GM21529 (cell line): ENCODE measurements around the gene SPEN.
A peak's percentile ranks its signal among the peaks of the same experiment; 100 is the strongest.
"Not testable (repeated sequence)": the region's sequence is repeated elsewhere in the genome, so short reads cannot be mapped to it uniquely, and the experiment has no call there.

Experiments
- ATAC-seq: cut with Tn5 transposase; IDR thresholded peaks from one replicate; pipeline ENCODE4 v1.9.1; 2021; ENCODE audit not compliant: unreplicated experiment

SPEN gene

DNA sequence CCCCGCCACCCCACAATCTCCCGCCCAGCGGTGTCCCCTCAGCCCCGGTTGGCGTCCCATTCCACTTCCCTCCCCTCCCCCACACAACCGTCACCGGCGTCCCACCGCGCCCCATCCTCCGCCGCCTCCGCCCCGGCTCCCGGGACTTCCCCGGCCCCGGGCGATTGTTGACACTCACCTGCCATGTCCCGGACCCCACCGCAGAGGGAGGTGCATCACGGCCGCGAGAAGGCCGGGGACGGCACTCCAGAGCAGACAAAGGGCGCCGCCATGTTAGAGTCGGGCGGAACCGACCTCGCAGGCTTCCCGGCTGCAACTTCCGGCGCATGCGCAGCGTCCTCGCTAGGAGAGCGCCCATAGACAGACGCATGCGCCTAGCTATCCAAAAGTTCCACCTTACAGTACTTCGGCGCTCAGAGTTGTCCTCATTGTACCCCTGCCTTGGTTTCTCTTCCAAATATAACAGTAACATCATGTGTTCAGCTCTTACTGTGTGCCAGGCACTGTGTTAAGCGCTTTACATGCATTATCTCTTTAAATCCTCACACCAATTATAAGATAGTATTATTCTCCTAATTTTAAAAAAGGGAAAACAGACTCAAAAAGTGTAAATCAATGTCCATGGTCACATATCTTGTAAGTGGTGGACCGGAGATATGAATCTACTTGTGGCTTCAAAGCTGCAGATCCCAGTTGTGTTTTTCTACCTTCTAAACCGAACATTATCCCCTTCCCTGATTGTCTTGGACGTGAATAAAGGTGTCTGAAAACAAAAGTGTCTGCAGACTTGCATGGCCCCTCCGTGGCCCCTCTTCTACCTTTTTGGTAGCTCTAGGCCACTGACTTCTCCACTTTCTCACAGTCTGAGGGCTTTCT lies 128.5 kb downstream of the SPEN start, which contains the start of gene ZBTB17:
Gene ZBTB17, minus strand, starts transcription at position 297 of the 876 bp plus-strand sequence. CDS start 27,606 bp downstream, outside the sequence.
- ATAC-seq: peak; percentile 74

DNA sequence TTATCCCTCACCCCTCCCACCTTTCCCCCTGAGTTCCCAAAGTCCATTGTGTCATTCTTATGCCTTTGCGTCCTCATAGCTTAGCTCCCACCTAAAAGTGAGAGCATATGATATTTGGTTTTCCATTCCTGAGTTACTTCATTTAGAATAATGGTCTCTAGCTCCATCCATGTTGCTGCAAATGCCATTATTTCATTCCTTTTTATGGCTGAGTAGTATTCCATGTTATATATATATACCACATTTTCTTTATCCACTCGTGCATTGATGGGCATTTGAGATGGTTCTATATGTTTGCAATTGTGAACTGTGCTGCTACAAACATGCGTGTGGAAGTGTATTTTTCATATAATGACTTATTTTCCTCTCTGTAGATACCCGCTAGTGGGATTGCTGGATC lies 130.4 kb downstream of the SPEN start:
- not testable (repeated sequence) for ATAC-seq

DNA sequence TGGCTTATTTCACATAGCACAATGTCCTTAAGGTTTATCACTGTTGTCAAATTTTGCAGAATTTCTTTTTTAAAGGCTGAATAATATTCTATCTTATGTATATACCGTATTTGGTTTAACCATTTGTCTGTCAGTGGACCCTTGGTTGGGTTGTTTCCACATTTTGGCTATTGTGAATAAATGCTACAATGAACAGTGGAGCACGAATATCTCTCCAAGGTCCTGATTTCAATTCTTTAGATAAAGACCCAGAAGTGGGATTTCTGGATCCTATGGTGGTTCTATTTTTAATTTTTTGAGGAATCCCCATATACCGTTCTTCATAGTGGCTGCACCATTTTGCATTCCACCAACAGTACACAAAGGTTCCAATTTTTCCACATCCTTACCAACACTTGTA lies 134.2 kb downstream of the SPEN start:
- ATAC-seq: no peak

DNA sequence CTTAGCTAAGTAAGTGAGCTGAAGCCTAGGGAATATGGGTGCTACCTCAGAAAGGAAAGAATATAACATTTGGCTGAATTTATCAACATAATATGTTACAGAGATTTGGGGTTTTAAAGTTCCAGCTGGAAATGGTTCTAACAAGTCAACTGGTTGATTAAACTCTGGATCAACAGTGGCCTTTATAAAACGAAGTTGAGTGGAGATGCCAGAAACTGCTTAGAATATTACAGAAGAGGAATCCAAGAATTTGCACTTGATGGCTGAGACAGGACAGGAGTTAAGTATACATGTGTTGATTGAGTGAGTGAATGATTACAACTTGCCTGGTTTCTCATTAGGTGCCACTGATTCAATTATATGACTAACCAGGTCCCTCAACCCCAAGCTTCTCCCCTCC lies 135.8 kb downstream of the SPEN start:
- ATAC-seq: no peak

DNA sequence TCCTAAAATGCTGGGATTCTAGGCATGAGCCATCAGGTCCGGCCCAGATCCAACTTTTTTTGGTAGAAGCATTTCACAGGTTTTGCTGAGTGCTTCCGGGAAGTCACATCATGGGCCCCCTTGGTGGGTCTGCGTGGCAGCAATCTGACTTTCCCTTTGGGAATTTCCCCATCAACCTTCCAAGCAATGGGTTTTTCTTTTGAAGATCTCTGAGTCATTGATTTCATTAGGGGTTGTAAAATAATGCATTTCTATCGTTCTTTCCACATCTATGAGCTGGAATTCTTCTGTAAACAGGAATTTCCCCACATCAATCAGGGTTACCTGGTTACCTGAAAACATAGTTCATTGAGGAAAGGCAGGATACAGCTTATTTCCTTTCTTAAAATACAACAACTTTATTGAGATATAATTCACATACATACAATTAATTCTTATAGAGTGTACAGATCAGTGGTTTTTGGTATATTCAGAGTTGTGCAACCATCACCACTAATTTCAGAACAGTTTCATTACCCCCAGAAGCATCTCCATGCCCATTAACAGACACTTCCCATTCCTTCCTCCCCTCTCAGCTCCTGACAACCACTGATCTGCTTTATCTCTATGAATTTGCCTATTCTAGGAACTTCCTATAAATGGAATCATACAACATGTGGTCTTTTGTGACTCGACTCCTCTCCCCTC lies 138.2 kb downstream of the SPEN start:
- no peak for ATAC-seq

DNA sequence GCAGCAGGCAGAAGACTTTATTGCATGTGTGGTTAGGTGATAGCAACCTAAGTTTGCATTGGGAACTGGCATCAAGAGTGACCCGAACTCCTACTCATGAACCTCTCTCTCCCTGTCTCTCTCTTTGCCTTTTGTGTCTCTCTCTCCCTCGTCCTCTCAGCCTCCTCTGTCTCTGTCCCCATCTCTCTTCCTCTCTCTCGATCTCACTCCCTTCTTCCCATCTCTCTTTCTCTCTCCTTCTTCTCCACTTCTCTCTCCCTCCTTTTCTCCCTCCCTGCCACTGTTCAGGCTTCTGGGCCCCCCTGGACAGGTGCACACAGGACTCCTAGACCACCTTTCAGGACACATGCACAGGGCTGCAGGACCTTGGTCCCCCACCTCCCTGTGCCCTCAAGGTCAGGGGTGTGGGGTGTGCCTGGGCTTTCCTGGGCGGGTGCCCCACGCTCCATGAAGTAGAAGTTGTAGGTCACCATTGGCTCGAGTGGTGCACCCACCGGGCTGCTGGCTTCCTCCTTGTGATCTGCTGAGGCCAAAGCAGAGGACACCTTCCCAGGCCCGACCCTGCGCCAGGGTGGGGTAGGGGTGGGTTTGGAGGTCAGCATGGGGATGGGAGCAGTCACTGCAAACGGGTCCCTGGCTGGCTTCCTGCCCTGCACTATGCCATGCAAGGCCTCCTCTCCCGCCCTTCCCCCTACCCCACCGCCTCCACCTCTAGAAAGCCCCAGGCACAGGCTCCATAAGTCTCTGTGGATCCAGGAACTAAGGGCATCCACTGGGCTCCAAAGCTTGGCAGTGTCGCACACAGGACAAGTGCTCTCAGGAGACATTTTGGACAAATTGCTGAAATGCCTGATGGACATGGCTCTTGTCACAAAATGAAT lies 141.6 kb downstream of the SPEN start:
- no peak for ATAC-seq

DNA sequence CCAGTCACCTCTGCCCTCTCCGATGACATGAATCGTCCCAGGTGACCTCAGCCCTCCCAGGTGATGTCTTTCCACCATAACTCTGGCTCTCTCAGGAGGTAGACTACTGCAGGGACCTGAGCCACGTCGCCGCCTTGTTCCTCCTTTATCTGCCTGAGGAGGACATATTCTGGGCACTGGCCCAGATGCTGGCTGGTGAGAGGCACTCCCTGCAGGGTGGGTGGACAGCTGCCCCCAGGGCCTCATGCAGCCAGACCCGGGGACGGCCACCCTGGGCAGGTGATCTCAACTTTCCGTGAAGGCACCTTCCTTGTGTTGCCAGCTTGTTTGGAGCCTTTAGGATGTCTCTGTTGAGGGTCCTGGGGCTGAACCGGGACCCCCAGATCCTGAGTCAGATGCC lies 142.3 kb downstream of the SPEN start:
- ATAC-seq: no peak
